Measurements from ENCODE around the gene ARFIP2.

Gene ARFIP2

GRCh38 chr11:6502382-6502781 is 21.3 kb upstream of the ARFIP2 start:
- Histone ChIP-seq H3K4me3 (ENCODE audit: low read length) (no peak overlapping the region), H3K9me3 (ENCODE audit: control insufficient read depth, low read length) (no peaks in the 10 kb centered on the region), H3K9ac (ENCODE audit: low read length) (no peak overlapping the region), H3K27me3 (replicated peaks; ENCODE audit: control insufficient read depth, insufficient read depth, low read length) (no peaks in the 10 kb centered on the region), H3K36me3 (ENCODE audit: control insufficient read depth, insufficient read depth, low read length, severe bottlenecking) (peaks cover 18% of the 10 kb centered on the region), H3K4me1 (ENCODE audit: control insufficient read depth, insufficient read depth, low read length) (peaks cover 35% of the 10 kb centered on the region)
- DNase-seq (ENCODE audit: low read depth) = no peak

GRCh38 chr11:6498544-6498943 is 17.4 kb upstream of the ARFIP2 start:
- Histone ChIP-seq H3K4me3 (ENCODE audit: low read length) (no peak overlapping the region), H3K9ac (ENCODE audit: low read length) (no peak overlapping the region), H3K9me3 (ENCODE audit: control insufficient read depth, low read length) (no peaks in the 10 kb centered on the region), H3K36me3 (ENCODE audit: control insufficient read depth, insufficient read depth, low read length, severe bottlenecking) (peaks cover 17% of the 10 kb centered on the region), H3K4me1 (ENCODE audit: control insufficient read depth, insufficient read depth, low read length) (peaks cover 29% of the 10 kb centered on the region), H3K27me3 (replicated peaks; ENCODE audit: control insufficient read depth, insufficient read depth, low read length) (no peaks in the 10 kb centered on the region)
- no peak for DNase-seq (ENCODE audit: low read depth)

- Histone ChIP-seq H3K27me3 (replicated peaks; ENCODE audit: control insufficient read depth, insufficient read depth, low read length) (no peaks in the 10 kb centered on the region), H3K9ac (ENCODE audit: low read length) (no peak overlapping the region), H3K9me3 (ENCODE audit: control insufficient read depth, low read length) (no peaks in the 10 kb centered on the region), H3K4me3 (ENCODE audit: low read length) (no peak overlapping the region), H3K4me1 (ENCODE audit: control insufficient read depth, insufficient read depth, low read length) (peaks cover 27% of the 10 kb centered on the region), H3K36me3 (ENCODE audit: control insufficient read depth, insufficient read depth, low read length, severe bottlenecking) (peaks cover 18% of the 10 kb centered on the region)
- DNase-seq (ENCODE audit: low read depth) = no peak
Measured at GRCh38 chr11:6498121-6498520, 17.0 kb upstream of the ARFIP2 start.

GRCh38 chr11:6497069-6497839 is 16.1 kb upstream of the ARFIP2 start, which contains the start of gene DNHD1:
TSS of gene DNHD1 (plus strand) at chr11:6497280. CDS start at chr11:6498216, 936 bp downstream.
- DNase-seq (ENCODE audit: low read depth) = no peak

GRCh38 chr11:6489306-6489705 is 8.2 kb upstream of the ARFIP2 start:
- Histone ChIP-seq H3K27me3 (replicated peaks; ENCODE audit: control insufficient read depth, insufficient read depth, low read length) (no peaks in the 10 kb centered on the region), H3K9me3 (ENCODE audit: control insufficient read depth, low read length) (no peaks in the 10 kb centered on the region), H3K4me1 (ENCODE audit: control insufficient read depth, insufficient read depth, low read length) (no peaks in the 10 kb centered on the region), H3K9ac (ENCODE audit: low read length) (no peak overlapping the region), H3K36me3 (ENCODE audit: control insufficient read depth, insufficient read depth, low read length, severe bottlenecking) (peaks cover 74% of the 10 kb centered on the region), H3K4me3 (ENCODE audit: low read length) (no peak overlapping the region)
- DNase-seq (ENCODE audit: low read depth) = no peak

More at GRCh38 chr11:6497069-6497839, 16.1 kb upstream of the ARFIP2 start, which contains the start of gene DNHD1:
- Histone ChIP-seq H3K9me3 (ENCODE audit: control insufficient read depth, low read length) (no peaks in the 10 kb centered on the region), H3K36me3 (ENCODE audit: control insufficient read depth, insufficient read depth, low read length, severe bottlenecking) (peaks cover 21% of the 10 kb centered on the region), H3K4me3 (ENCODE audit: low read length) (no peak within 1 kb of the TSS), H3K9ac (ENCODE audit: low read length) (no peak within 1 kb of the TSS), H3K27me3 (replicated peaks; ENCODE audit: control insufficient read depth, insufficient read depth, low read length) (no peaks in the 10 kb centered on the region), H3K4me1 (ENCODE audit: control insufficient read depth, insufficient read depth, low read length) (peaks cover 27% of the 10 kb centered on the region)

- peaks cover 75% of the 10 kb centered on the region for H3K36me3 ChIP-seq (ENCODE audit: control insufficient read depth, insufficient read depth, low read length, severe bottlenecking)
- H3K4me1 ChIP-seq (ENCODE audit: control insufficient read depth, insufficient read depth, low read length) = no peaks in the 10 kb centered on the region
- H3K9ac ChIP-seq (ENCODE audit: low read length) = no peak overlapping the region
- no peak for DNase-seq (ENCODE audit: low read depth)
- H3K4me3 ChIP-seq (ENCODE audit: low read length) = no peak overlapping the region
- no peaks in the 10 kb centered on the region for H3K9me3 ChIP-seq (ENCODE audit: control insufficient read depth, low read length)
- H3K27me3 ChIP-seq (replicated peaks; ENCODE audit: control insufficient read depth, insufficient read depth, low read length) = no peaks in the 10 kb centered on the region
Measured at GRCh38 chr11:6488821-6489220, 7.7 kb upstream of the ARFIP2 start.

- Histone ChIP-seq H3K9ac (ENCODE audit: low read length) (no peak overlapping the region), H3K4me3 (ENCODE audit: low read length) (no peak overlapping the region), H3K4me1 (ENCODE audit: control insufficient read depth, insufficient read depth, low read length) (peaks cover 4% of the 10 kb centered on the region), H3K36me3 (ENCODE audit: control insufficient read depth, insufficient read depth, low read length, severe bottlenecking) (peaks cover 75% of the 10 kb centered on the region), H3K27me3 (replicated peaks; ENCODE audit: control insufficient read depth, insufficient read depth, low read length) (no peaks in the 10 kb centered on the region), H3K9me3 (ENCODE audit: control insufficient read depth, low read length) (no peaks in the 10 kb centered on the region)
- no peak for DNase-seq (ENCODE audit: low read depth)
Measured at GRCh38 chr11:6488342-6488741, 7.2 kb upstream of the ARFIP2 start.

GRCh38 chr11:6486938-6487337 is 5.8 kb upstream of the ARFIP2 start:
- no peaks in the 10 kb centered on the region for H3K27me3 ChIP-seq (replicated peaks; ENCODE audit: control insufficient read depth, insufficient read depth, low read length)
- peaks cover 18% of the 10 kb centered on the region for H3K4me1 ChIP-seq (ENCODE audit: control insufficient read depth, insufficient read depth, low read length)
- H3K4me3 ChIP-seq (ENCODE audit: low read length) = no peak overlapping the region
- peaks cover 75% of the 10 kb centered on the region for H3K36me3 ChIP-seq (ENCODE audit: control insufficient read depth, insufficient read depth, low read length, severe bottlenecking)
- H3K9ac ChIP-seq (ENCODE audit: low read length) = no peak overlapping the region
- H3K9me3 ChIP-seq (ENCODE audit: control insufficient read depth, low read length) = no peaks in the 10 kb centered on the region
- DNase-seq (ENCODE audit: low read depth) = no peak

GRCh38 chr11:6486256-6486655 is 5.1 kb upstream of the ARFIP2 start:
- peaks cover 70% of the 10 kb centered on the region for H3K36me3 ChIP-seq (ENCODE audit: control insufficient read depth, insufficient read depth, low read length, severe bottlenecking)
- no peak overlapping the region for H3K4me3 ChIP-seq (ENCODE audit: low read length)
- H3K9me3 ChIP-seq (ENCODE audit: control insufficient read depth, low read length) = no peaks in the 10 kb centered on the region
- H3K27me3 ChIP-seq (replicated peaks; ENCODE audit: control insufficient read depth, insufficient read depth, low read length) = no peaks in the 10 kb centered on the region
- peaks cover 18% of the 10 kb centered on the region for H3K4me1 ChIP-seq (ENCODE audit: control insufficient read depth, insufficient read depth, low read length)
- DNase-seq (ENCODE audit: low read depth) = no peak
- no peak overlapping the region for H3K9ac ChIP-seq (ENCODE audit: low read length)

GRCh38 chr11:6485661-6486060 is 4.5 kb upstream of the ARFIP2 start:
- Histone ChIP-seq H3K9me3 (ENCODE audit: control insufficient read depth, low read length) (no peaks in the 10 kb centered on the region), H3K9ac (ENCODE audit: low read length) (no peak overlapping the region), H3K4me3 (ENCODE audit: low read length) (no peak overlapping the region), H3K36me3 (ENCODE audit: control insufficient read depth, insufficient read depth, low read length, severe bottlenecking) (peaks cover 70% of the 10 kb centered on the region), H3K4me1 (ENCODE audit: control insufficient read depth, insufficient read depth, low read length) (peaks cover 20% of the 10 kb centered on the region), H3K27me3 (replicated peaks; ENCODE audit: control insufficient read depth, insufficient read depth, low read length) (no peaks in the 10 kb centered on the region)
- DNase-seq (ENCODE audit: low read depth) = no peak

- DNase-seq (ENCODE audit: low read depth) = no peak
- Histone ChIP-seq H3K4me3 (ENCODE audit: low read length) (peak overlapping the region; percentile 97), H3K9me3 (ENCODE audit: control insufficient read depth, low read length) (no peaks in the 10 kb centered on the region), H3K36me3 (ENCODE audit: control insufficient read depth, insufficient read depth, low read length, severe bottlenecking) (peaks cover 66% of the 10 kb centered on the region), H3K27me3 (replicated peaks; ENCODE audit: control insufficient read depth, insufficient read depth, low read length) (no peaks in the 10 kb centered on the region), H3K9ac (ENCODE audit: low read length) (peak overlapping the region; percentile 98), H3K4me1 (ENCODE audit: control insufficient read depth, insufficient read depth, low read length) (peaks cover 28% of the 10 kb centered on the region)
Measured at GRCh38 chr11:6483015-6483414, 1.9 kb upstream of the ARFIP2 start.

GRCh38 chr11:6482441-6482840 is 1.3 kb upstream of the ARFIP2 start:
- peak overlapping the region; percentile 97 for H3K4me3 ChIP-seq (ENCODE audit: low read length)
- H3K36me3 ChIP-seq (ENCODE audit: control insufficient read depth, insufficient read depth, low read length, severe bottlenecking) = peaks cover 66% of the 10 kb centered on the region
- no peaks in the 10 kb centered on the region for H3K27me3 ChIP-seq (replicated peaks; ENCODE audit: control insufficient read depth, insufficient read depth, low read length)
- H3K9me3 ChIP-seq (ENCODE audit: control insufficient read depth, low read length) = no peaks in the 10 kb centered on the region
- no peak for DNase-seq (ENCODE audit: low read depth)
- peaks cover 28% of the 10 kb centered on the region for H3K4me1 ChIP-seq (ENCODE audit: control insufficient read depth, insufficient read depth, low read length)
- H3K9ac ChIP-seq (ENCODE audit: low read length) = peak overlapping the region; percentile 98
